HG02870 (cell line): Measurements from ENCODE around the gene TNIP1.

Experiments used
- ATAC-seq: cut with Tn5 transposase; IDR thresholded peaks from one replicate; pipeline ENCODE4 v1.9.1; 2021; ENCODE audit warnings: mild to moderate bottlenecking, moderate library complexity; ENCODE audit not compliant: unreplicated experiment

The TNIP1 gene, protein sequence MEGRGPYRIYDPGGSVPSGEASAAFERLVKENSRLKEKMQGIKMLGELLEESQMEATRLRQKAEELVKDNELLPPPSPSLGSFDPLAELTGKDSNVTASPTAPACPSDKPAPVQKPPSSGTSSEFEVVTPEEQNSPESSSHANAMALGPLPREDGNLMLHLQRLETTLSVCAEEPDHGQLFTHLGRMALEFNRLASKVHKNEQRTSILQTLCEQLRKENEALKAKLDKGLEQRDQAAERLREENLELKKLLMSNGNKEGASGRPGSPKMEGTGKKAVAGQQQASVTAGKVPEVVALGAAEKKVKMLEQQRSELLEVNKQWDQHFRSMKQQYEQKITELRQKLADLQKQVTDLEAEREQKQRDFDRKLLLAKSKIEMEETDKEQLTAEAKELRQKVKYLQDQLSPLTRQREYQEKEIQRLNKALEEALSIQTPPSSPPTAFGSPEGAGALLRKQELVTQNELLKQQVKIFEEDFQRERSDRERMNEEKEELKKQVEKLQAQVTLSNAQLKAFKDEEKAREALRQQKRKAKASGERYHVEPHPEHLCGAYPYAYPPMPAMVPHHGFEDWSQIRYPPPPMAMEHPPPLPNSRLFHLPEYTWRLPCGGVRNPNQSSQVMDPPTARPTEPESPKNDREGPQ

GRCh38 chr5:151080613-151081430, at the start of gene TNIP1:
Gene TNIP1 (minus strand): TSS chr5:151081034. CDS start chr5:151065095, 15,939 bp downstream.
- peak; percentile 66 for ATAC-seq

DNA sequence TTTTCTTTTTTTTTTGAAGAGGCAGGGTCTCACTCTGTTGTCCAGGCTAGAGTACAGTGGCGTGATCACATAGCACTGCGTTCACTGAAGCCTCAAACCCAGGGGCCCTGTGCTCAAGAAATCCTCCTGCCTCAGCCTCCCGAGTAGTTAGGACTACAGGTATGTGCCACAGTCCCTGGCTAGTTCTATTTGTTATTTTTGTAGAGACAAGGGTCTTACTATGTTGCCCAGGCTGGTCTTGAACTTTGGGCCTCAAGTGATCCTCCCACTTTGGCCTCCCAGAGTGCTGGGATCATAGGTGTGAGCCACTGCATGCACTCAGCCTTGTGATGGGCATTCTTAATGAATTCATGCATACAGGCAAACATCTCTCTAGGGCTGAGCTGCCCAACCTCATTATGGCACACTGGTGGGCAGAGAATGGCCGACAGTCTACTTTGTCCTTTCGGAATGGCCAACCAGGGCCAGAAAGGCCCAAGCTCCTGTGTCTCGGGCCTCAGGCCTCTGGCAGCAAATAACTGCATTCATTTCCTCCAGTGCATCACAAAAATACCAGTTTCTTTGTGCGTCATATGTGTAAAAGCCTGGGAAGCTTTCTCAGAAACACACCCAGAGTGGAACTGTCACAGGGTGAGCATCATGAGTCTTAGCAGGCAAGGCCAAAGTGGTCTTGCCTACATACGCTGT, 49.5 kb upstream of the TNIP1 start:
- no peak for ATAC-seq

- ATAC-seq, result no peak
Observed at GRCh38 chr5:151128817-151129216, 48.0 kb upstream of the TNIP1 start.

DNA sequence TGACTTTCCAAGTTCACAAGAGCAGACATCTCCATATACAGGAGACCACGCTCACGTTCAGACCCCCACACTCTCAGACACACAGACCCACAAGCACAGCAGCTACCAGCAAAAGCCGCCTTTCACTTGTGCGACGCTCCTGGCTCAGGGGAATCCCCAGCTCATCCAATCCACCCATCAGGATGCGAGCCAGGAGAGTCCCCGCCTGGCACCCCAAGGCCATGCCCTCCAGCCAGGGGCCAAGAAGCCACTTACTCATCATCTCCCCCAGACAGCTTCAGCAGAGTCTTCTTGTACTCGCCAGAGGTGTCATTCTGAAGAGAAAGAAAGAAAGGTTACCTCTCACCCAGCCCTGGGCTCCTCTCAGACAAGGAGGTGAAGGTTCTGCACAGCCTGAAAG, 47.1 kb upstream of the TNIP1 start:
- ATAC-seq, result no peak

DNA sequence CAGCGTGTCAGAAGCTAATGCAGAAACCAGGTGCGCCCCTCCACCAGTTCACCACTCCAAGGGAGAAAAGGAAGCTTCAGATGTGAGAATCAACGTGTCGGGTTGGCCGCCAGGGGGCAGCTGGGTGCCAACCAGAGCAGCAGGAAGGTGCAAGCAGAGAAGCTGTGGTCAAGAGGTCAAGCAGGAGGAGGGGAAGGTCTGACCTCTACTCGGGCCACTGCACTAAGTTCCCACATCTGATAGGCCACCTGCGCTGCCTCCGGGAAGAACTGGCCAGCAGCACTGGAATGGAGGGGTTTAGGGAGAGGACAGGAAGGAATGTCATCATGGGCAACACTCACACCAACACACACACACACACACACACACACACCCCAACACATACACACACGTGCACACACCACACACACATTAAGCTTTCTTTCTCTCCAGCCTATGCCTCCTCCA, 45.4 kb upstream of the TNIP1 start:
- ATAC-seq, result no peak

- no peak for ATAC-seq
Observed at GRCh38 chr5:151125421-151125820, 44.6 kb upstream of the TNIP1 start.

DNA sequence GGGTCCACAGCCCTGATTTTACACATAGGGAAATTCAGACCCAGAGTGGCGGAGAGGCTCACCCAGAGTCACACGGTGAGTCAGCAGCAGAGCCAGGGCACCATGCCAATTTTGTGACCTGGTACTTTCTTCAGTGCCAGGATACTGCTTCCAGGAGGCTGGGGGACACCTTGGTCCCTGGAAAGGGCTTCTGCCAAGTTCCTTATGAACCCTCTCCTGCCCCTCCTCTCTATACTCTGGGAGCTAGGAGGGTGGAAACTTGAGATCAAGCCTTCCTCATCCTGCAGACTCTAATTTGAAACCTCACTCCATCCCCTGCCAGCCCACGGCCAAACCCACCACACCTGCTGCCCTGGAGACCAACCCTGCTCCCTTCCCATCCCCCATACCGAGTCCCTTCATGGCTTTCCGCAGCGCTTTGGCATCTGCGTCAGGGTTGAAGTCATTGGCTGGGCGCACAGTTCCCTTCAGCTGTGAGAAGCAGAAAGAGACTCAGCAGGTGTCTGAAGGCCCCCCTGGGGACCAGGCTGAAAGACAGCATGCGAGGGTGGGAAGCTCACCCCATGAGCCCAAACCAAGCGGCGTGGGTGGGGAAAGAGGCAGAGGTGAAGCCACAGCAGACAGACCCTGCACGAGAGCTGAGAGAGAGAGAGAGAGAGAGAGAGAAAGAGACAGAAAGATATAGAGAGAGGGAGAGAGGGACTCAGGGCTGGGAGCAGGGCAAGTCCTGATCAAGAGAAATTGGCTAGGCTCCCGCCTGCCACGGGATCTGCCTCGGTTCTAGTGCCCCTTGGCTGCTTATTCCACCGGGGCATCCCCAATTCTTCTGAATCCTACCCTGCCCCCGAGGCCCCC, 43.3 kb upstream of the TNIP1 start:
- ATAC-seq, result peak; percentile 77

GRCh38 chr5:151122828-151123227, 42.0 kb upstream of the TNIP1 start:
- no peak for ATAC-seq

GRCh38 chr5:151121665-151122064, 40.8 kb upstream of the TNIP1 start:
- no peak for ATAC-seq

- ATAC-seq, result no peak
Observed at GRCh38 chr5:151121095-151121494, 40.3 kb upstream of the TNIP1 start.

- no peak for ATAC-seq
Observed at GRCh38 chr5:151118913-151119575, 38.2 kb upstream of the TNIP1 start.

DNA sequence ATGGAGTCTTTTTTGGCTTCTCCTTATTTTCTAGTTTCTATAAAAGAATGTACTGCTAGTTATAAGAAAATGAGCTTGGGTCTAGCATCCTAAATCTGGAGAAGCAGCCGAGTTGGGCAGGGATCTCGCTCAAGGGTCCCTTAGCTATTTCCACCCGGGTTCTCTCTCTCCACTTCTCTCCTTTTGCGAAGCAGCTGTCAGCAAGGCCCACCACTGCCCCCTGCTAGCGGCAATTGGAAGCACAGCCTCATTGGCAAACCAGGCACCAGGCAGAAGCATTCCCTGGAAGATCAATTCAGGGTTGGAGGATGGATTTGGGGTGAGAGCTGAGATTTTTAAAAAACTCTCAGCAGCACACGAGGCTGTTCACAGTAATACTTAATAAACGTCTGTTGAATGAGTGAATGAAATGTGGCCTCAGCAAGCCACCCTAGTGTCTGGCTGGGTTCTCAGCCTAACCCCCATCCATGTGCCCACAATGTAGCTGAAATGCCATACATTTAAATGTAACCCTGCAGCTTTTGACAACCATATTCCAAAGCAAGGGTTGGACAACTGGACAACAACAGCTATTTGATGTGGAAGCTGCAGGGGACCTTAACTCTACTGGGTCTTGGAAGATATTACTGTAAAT, 34.6 kb upstream of the TNIP1 start:
- ATAC-seq, result no peak

GRCh38 chr5:151113651-151114050, 32.8 kb upstream of the TNIP1 start:
- no peak for ATAC-seq

- ATAC-seq, result peak; percentile 27
Observed at GRCh38 chr5:151110992-151111391, 30.2 kb upstream of the TNIP1 start.

- ATAC-seq, result peak; percentile 40
Observed at GRCh38 chr5:151110122-151110681, 29.4 kb upstream of the TNIP1 start.

DNA sequence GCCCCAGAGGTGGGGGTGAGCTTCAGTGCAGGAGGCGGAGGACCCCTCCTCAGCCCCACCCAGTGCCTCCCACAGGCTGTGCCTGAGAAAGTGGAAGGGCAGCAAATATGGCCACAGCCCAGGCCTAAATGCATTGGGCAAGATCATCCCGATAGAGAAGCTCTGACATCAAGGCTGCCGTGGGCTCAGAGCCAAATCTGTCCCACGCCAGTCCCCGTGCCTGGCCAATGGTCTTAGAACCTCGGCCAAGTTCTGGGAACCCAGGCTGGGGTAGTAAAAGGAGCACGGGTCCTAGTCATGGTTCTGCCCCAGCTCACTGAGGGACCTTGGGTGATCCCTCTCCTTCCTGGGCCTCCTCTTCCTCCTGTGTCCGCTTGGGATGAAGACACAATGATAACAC, 27.7 kb upstream of the TNIP1 start:
- no peak for ATAC-seq

GRCh38 chr5:151107738-151108520, 27.1 kb upstream of the TNIP1 start:
- no peak for ATAC-seq

DNA sequence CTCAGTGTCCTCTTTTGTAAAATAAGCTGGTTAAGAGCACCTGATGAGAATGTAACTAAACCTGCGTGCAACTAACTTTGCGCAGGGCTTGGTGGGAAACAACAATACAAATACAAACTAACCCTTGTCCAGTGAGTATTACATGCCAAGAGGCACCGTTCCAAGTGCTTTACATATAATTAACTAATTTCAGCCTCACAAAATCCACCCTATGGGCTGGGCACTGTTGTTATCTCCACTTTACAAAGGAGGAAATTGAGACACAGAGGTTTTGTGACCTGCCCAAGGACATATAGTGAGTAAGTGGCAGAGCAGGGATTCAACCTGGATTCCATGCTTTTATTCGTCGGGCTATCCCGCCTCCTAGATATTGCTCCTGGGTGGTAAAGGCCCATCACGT, 26.2 kb upstream of the TNIP1 start:
- ATAC-seq, result no peak
